HG03159 (cell line): ENCODE measurements around the gene BMP4.
"Not testable (repeated sequence)": the region's sequence is repeated elsewhere in the genome, so short reads cannot be mapped to it uniquely, and the experiment has no call there.

Experiments
- ATAC-seq: cut with Tn5 transposase; IDR thresholded peaks from one replicate; pipeline ENCODE4 v1.9.1; 2021; ENCODE audit warnings: mild to moderate bottlenecking, moderate library complexity; ENCODE audit not compliant: unreplicated experiment

The BMP4 gene

DNA sequence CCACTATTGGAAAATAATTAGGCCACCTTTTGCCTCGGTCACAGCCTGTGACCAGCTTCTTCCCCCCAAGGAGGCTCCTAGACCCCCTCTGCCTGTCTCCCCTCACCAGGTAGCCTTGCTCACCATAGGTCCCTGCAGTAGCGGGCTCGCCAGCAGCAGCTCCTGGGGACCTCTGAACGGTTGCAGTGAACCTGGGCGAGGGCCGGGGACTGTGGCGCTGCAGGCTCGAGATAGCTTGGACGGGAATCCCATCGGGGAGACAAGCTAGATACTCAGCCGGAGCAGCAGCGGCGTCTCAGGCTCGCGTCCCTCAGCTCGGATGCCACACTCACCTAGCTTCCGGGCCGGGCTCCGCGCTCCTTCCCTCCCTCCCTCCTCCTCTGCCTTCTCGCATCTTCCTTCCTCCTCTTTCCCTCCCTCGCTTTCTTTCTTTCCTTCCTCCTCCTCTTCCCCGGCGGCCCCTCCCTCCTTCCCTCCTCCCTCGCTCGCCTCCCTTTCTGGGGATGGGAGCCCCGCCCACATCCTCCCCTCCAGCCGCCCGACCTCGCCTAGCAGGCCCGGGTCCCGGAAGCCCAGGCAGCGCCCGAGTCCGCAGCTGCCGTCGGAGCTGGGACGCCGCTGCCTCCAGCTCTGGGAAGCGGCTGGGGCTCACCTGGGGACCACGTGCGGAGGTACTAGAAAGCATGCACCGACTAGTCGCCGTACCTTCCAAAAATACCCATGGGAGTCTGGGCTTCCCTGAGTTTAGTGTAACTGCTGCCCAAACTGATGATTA is at the start of gene BMP4:
Gene BMP4, minus strand, starts transcription at position 399 of the 775 bp plus-strand sequence. CDS start 4,603 bp downstream, outside the sequence.
- ATAC-seq, result no peak

DNA sequence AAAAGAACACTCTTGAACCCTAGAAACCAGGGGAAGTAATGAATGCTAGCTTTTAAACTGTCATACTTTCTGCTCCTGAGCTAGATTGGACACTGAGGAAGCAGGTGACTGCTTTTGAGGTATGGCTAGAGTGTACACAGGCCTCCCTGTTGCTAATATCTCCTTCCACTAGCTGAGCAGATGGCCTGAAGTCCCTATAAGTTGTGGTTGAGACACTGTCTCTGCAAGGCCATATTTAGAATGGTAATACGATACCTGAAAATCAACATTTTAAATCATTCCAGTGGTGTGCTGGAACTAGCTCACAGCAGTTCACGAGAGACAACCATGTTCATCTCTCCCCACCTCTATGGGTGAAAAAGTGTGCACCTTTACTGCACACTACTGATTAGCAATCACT is 46.4 kb upstream of the BMP4 start:
- no peak for ATAC-seq

DNA sequence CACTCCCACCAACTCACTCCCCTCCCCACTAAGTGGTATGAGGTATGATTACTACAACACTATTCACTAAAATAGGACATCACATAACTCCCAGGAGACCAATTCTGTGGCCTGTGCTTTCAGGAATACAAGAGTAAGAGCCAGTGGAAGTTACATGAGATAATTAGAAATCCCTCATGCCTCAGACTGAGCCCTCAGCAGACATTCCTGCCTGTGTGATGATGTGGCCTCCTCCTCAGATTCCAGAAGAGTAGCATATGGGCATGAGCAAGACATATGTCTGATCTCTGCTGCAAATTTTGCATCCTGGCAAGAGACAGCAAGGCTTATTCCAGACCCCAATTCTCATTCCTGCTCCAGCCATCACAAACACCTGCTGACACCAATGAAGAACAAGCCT is 46.0 kb upstream of the BMP4 start:
- ATAC-seq, result no peak

DNA sequence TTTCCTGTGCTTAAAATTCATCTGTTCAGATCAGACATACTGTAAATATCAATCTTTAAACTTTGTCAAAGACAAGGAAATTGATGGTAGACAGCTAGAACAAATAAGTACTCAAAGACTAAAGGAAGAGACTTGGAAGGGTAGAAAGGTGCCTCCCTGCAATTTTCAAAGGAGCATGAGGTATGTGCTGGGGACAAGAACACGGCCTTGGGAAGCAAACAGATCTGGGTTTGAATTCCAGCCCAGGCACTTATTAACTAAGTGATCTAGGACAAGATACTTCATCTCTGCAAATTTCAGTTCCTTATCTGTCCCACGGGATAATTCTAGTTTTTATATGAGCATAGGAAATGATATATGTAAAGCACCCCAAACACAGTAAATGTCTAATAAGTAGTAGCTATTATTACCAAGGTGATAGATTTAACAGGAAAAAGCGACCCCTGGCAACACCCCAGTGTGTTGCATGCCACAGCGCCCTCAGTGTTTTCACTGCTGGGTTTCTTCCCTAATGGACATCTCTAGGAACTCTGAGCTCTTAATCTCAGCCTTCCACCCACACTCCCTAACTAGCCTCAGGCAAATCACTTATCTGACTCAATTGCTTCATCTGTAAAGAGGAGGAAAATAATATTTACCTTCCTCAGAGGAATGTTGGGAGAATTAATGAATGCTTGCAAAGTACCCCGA is 44.7 kb upstream of the BMP4 start:
- no peak for ATAC-seq

DNA sequence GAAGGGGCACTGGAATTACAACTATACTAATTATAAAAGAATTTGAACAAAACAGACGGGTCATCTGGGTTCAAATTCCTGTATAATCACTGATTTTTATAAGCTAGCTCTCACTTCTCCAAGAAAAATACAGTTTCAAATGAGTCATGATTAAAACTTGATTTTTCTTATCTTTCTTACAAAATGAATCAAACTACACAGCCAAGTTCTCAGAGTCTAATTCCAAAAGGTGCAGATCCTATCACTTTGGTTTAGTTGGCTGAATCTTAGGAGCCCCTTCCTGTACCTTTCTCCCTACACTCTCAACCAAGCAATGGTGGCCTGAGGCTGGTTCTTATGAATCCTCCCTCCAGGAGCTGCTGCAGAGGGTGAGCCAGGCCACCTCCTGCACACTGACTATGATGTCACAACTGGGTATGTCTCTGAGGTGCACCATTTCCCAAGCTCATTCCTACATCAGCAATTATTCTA is 43.8 kb upstream of the BMP4 start:
- ATAC-seq, result no peak

DNA sequence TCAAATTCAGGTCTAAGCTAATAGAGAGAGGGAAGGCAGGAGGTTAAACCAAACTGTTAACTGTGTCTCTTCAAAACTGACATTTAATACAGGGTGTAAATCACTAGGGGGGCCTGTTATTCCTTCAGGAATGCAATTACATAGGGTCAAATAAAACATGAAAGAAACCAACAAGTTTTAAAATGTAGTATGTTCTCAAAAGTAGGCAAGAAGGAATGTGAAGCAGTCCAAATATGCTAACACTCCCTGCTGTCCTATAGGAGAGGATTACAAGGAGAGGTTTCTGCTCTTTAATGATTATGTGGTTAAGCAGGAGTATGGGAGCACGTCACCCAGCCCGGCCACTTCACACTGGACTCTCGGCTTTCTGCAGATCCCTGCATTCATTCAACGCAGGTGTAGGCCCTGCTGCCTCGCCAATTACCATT is 42.5 kb upstream of the BMP4 start:
- ATAC-seq, result no peak

DNA sequence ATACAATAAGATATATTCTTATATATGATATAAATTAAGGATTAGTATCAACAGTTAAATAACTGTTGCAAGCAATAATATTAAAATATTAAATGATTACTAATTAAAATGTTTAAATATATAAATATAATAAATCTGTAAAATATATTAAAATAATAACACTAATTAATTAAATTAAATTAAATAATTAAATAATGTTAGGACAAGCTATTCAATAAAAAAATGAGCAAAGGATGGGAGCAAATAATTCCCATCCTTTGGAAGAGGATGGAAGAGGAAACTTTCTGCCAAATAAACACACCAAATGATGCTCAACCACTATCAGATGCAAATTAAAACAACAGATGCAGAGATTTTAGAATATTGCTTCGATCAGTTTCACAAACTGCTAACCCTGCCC is 39.4 kb upstream of the BMP4 start:
- no peak for ATAC-seq

DNA sequence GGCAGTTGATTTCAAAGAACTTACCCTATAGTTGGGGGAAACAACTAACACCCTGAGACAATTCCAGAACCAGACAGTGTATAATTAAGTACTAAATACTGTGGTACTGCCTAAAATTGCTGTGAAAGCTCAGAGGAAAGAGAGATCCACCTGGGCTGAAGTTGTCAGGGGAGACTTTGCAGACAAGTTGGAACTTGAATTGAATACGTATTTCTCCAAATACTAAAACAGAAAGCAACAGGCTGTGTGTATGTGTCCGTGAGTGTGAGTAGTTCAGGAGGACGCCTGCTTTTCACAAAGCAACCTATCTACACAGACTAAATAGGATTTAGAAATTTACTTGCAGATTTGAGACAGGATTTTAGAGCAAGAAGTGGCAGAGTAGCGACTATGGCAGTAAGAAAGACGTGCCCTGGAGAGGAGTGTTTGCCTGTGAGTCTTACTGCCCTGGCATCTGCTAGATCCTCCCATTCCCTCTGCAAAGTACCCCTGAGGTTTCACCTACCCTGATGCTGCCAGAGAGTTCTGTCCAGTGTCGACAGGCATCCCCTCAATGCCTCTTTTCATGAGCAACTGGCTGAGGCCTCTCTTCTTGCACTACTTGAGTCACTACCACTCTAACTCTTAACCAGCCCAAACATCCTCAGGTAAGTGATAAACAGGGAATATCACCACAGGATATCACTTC is 37.4 kb upstream of the BMP4 start:
- no peak for ATAC-seq

DNA sequence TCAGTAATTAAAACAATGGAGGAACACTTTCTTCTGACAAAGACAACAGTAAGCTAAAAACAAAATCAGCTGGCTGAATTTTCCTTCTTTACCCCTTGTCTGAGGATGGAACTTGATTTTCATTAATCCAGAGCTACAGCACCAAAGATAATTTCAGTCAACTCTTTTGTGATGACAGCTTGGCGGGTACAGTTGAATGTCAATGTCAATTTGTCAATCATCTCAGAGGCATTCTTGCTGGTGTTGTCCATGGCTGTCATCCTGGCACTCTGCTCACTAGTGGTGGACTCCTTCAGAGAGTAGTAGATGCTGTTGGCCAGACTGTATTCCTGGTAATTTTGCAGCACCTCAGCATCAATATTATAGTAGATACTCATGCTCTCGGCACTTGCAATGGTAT is 34.4 kb upstream of the BMP4 start:
- ATAC-seq, result no peak

DNA sequence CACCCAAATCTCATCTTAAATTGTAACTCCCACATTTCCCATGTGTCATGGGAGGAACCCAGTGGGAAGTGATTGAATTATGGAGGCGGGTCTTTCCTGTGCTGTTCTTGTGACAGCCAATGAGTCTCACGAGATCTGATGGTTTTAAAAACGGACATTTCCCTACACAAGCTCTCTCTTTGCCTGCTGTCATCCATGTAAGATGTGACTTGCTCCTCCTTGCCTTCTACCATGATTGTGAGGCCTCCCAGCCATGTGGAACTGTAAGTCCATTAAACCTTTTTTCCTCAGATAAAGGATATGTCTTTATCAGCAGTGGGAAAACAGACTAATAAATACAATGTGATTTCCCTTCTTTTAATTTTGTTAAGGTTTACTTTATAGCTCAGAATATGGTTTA is 30.1 kb upstream of the BMP4 start:
- ATAC-seq, result not testable (repeated sequence)

DNA sequence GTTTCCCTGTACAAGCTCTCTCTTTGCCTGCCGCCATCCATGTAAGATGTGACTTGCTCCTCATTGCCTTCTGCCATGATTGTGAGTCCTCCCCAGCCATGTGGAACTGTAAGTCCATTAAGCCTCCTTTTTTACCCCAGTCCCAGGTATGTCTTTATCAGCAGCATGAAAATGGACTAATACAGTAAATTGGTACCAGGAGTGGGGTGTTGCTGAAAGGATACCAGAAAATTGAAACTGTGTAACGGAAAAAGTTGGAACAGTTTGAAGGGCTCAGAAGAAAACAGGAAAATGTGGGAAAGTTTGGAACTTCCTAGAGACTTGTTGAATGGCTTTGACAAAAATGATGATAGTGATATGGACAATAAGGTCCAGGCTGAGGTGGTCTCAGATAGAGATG is 28.3 kb upstream of the BMP4 start:
- not testable (repeated sequence) for ATAC-seq

DNA sequence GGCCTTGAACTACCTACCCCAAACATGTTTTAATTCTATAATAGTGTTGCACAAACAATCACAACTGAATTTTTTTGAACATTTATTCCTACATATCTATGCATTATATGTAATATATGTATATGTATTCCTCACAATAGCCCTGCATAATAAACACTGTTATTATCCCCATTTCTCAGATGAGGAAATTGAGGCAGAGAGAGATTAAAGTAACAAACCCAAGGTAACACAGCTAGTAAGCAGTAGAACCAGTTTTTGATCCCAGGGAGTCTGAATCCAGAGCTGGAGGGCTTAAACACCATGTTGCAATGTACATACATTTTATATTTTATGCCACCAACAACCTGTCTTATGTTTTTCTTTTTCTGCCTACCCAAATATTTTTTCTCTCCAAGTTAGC is 26.5 kb upstream of the BMP4 start:
- no peak for ATAC-seq

DNA sequence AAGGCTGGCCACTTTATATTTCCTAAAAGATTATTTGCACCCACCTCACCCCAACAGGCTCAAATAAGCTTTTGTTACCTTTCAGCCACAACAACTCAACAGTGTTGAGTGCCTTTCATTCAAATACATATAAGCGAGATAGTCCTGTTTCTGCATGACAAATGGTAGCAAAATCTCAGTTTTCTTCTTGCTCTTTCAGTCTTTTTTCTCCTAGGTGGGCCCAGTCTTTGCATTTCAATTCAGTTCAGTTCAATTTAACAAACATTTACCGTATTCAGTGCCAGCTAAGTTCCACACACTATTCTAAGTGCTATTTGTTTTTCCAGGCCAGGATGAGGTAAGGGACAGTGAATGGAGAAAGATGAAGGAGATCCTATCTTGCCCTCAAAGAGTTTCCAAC is 25.9 kb upstream of the BMP4 start:
- ATAC-seq, result no peak

DNA sequence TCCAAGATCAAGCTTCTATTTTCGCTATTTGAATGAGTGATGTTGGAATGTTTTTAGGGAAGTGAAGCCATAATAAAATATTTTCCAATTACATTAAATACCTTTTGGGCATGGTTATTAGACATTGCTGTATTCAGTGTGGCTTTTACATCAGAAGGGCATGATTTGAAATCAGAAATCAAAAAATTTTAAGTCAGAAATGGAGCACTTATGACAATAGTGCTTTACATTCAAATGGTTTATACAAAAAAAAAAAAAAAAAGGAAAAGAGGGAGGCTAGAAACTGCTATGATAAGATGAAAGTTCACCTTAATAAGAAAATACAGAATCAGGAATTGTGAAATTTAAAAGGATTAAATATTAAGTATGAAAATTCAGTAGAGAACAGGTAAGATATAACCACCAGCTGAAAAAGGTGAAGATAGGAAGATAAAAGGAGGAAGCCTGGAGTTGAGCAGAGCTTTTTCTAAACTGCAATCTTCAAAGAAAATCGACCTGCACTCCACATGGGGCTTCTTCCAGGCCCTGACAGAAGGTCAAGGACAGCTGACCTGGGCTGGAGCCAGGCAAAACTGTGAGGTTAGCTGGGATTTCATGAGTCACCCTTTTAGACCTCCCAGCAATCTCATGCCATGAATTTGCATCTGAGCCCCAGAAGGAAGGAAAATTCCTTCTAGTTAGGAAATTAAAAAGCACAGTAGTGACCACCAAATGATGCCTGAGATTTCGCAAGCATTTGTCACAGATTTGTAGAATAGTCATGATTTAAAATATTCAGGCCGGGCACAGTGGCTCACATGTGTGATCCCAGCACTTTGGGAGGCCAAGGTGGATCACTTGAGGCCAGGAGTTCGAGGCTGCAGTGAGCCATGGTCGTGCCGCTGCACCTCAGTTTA is 23.4 kb upstream of the BMP4 start:
- no peak for ATAC-seq

DNA sequence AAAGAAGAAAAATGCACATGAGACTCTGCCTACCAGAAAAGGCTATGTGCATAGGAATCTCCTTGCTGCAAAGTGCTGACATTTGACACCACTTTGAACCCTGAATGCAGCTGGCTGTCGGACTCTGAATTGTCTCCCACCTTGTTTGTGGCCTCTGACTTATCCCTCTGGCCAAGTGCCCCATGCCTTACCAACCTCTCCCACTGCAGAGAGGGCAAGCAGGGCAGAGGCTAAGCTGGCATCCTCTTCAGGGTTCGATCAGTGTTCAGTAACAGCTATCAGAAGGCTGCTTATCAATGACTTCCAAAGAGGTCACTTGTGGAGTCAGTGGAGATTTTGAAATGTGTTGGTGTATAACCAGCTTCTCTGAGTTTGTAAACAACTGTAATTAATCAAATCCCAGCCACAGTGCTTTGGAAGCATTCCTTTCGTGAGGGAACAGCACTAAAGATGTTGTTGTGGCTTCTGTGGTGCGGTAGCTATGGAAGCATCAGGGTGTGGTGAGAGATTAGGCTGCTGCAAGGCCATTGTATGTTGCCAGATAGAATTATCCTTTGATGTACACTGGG is 22.6 kb upstream of the BMP4 start:
- no peak for ATAC-seq

DNA sequence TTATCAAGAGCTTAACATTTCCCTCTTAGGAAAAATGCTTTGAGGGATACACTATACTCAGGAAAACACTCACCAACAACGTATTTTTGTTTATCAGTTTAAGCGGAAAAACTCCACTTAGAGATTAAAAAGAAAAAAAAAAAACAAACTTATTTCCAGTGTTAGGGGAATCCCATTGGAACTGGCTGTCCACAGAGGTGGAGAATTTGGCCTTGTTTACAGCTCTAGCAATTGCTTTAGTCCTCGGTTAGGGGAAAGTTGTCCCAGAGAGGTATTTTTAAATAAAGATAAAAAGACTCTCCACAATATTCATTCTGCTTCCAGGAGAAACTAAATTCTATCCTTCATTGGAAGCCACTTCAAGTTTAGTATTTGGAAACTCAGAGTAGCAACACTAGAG is 21.6 kb upstream of the BMP4 start:
- no peak for ATAC-seq

DNA sequence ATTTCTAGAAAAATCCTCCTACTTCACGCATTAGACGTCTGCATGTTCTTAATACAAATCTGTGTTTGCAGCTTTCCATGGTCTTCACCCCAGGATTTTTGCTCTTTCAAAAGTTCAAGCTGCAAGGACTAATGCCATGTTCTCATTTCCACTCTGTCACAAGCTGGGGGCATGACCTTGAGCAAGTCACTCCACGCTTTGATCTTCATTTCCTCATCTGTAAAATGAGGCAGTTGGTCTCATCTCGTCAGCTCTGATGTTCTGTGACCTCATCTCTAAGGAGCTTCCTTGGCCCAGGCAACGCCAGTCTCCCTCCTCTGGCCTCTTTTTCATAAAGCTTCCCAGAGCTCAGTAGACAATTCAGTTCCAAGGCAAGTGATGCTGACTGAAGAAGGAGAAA is 18.8 kb upstream of the BMP4 start:
- ATAC-seq, result no peak

DNA sequence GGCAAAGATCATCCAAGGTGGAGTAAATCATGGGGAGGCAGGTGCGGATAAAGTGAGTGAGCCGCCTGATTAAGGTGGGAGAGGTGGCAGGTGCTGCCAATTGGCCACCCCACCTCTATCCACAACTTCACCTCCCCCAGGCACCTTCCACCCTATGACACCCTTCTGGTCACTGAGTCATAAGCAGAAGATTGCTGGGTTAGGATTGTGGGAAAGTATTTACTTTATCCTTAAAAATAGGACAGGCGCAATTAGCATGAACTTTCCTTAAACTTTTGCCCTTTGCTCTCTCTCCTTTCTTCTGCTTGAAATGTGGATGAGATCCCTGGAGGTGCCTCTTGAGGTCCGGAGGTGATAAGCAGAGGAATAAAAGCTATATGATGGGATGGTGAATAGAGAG is 14.9 kb upstream of the BMP4 start:
- ATAC-seq, result no peak

DNA sequence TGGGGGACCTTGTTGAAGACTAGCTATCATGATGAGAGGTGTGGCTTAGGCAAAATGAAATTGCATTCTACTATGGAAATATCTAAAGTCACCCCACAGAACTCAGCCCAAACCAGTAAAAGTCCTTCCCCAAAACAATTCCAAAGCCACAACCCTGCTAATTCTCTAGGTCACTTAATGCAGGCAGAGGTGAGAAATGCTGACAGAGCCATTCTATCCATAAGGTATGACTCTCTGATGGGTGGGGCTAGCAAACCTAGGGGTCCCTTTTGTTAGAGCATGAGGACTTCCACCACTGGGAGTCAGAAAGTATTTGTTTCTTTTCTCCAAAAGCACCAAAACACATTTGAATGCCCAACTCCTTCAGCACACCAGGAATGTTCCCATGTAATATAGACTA is 12.7 kb upstream of the BMP4 start:
- no peak for ATAC-seq

DNA sequence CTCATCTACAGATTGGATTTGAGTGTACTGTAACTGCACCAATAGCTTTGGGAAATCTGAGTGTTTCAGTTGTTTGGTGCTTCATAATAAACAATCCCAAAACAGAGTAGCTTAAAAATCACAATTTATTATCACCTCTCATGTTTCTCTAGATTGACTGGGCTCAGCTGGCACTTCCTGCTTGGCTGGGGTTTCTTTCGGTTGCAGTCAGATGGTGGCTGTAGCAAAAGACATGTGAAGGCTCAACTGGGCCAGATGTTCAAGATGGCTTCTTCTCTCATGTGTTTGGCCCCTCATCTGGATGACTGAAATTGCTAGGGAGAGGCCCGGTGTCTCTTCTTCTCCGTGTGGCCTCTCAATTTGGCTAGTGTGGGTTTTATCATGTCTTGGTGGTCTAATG is 12.1 kb upstream of the BMP4 start:
- no peak for ATAC-seq

DNA sequence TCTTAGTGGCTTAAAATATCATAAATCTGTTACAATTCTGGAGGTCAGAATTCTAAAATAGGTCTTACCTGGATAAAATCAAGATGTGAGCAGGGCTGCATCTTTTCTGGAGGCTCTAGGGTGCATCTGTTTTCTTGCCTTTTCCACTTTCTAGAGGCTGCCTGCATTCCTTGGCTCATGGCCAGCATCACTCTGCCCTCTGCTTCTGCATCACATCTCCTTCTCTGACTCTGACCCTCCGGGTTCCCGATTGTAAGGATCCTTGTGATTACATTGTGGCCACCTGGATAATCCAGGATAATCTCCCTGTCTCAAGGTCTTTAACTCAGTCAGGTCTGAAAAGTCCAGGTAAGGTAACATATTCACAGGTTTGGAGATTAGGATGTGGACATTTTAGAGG is 11.0 kb upstream of the BMP4 start:
- ATAC-seq, result no peak
